GM19351 (cell line): ENCODE data around the gene LAIR2.
A peak's percentile ranks its signal among the peaks of the same experiment; 100 is the strongest.

Experiments
- ATAC-seq: cut with Tn5 transposase; IDR thresholded peaks from one replicate; pipeline ENCODE4 v1.9.1; 2021; ENCODE audit warnings: mild to moderate bottlenecking, moderate library complexity; ENCODE audit not compliant: unreplicated experiment

The LAIR2 gene

GRCh38 chr19:54502518-54503048, at the start of gene LAIR2:
Gene LAIR2, plus strand, starts transcription at chr19:54502831. Its CDS starts 88 bp downstream, at chr19:54502919.
- no peak for ATAC-seq

GRCh38 chr19:54453921-54454780, 48.5 kb upstream of the LAIR2 start:
- ATAC-seq = no peak

GRCh38 chr19:54454781-54455675, 47.6 kb upstream of the LAIR2 start:
- no peak for ATAC-seq

GRCh38 chr19:54455786-54456422, 46.7 kb upstream of the LAIR2 start:
- no peak for ATAC-seq

- ATAC-seq = no peak
Measured at GRCh38 chr19:54456423-54457373, 45.9 kb upstream of the LAIR2 start.

- no peak for ATAC-seq
Measured at GRCh38 chr19:54457773-54458647, 44.6 kb upstream of the LAIR2 start.

DNA sequence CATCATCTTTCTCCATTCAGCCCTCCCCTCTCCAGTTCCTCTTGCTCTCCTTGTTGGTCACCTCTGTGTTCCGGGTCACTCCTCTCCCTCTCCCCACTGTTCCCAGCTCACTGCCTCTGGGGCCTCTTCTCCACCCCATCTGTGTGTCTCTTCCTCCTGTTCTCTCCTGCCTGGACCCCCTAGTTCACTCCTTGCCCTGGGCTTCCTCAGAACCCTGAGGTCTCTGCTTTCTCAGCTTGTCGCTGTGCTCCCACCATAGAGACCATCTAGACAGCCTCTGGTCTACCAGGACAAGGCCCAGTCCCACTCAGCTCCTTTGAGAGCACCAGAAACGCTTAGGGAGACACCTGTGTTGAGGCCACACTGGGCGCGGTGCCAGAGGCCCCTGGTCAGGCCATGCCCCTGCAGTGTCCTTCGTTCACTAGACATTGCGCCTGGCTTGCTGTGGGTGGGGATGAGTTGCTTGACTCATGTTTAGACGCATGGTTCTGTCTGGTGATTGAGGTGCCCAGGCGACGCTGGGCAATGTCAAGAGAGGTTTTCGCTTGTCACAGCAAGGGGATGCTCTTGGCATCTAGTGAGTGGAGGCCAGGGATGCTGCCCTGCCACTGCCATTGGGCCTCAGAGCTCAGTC, 43.9 kb upstream of the LAIR2 start:
- ATAC-seq = no peak

DNA sequence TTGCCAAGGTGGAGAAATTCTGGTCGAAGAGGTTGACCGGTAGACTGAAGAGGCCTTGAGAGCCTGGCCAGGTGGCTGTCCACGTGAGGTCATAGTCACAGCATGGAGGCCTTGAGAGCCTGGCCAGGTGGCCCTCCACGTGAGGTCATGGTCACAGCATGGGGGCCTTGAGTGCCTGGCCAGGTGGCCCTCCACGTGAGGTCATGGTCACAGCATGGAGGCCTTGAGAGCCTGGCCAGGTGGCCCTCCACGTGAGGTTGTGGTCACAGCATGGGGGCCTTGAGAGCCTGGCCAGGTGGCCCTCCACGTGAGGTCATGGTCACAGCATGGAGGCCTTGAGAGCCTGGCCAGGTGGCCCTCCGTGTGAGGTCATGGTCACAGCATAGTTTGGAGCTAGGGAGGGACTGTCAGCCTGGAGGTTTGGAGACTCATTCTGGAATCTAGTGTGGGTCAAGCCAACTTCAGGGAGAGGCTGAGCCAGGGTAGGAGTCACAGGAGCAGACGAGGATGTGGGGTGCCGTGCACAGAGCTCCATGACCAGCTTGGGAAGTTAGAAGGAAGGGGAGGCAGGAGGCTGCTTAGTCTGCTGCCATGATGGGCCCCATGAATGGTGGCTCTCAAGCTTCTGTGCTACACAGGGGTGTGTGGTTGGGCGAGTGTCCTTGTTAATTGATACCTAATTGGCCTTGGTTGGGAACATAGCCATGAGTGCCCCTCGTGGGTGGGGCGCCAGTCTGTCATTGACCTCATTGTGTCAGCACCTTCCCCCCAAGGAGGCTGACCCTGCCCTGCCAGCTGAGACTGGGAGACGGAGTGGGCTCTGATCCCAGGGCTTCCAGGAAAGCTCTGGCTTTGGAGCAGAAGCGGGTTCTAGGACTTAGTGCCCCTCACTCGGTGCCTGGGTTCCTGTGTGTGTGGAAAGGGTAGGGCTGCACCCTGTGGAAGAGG, 43.1 kb upstream of the LAIR2 start:
- ATAC-seq = no peak

GRCh38 chr19:54460230-54461005, 42.2 kb upstream of the LAIR2 start:
- no peak for ATAC-seq

GRCh38 chr19:54461210-54461609, 41.4 kb upstream of the LAIR2 start:
- no peak for ATAC-seq

DNA sequence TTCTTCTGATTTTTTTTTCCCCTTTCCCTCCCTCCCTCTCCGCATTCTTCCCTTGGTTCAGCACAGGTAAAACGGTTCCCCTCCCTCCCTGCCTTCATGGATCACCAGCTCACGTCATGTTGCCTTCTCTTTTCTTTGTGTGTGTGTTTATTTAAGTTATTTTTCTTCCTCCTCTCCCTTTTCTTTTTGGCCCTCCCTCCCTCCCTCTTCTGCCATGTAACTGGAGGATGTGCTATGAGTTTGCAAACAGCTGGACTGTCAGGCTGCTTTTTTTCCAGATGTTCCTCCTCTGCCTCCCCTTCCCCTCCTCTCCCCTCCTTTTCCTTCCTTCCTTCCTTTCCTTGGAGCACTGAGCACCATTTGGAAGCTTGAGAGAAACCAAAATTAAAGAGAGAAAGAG, 41.0 kb upstream of the LAIR2 start:
- no peak for ATAC-seq

DNA sequence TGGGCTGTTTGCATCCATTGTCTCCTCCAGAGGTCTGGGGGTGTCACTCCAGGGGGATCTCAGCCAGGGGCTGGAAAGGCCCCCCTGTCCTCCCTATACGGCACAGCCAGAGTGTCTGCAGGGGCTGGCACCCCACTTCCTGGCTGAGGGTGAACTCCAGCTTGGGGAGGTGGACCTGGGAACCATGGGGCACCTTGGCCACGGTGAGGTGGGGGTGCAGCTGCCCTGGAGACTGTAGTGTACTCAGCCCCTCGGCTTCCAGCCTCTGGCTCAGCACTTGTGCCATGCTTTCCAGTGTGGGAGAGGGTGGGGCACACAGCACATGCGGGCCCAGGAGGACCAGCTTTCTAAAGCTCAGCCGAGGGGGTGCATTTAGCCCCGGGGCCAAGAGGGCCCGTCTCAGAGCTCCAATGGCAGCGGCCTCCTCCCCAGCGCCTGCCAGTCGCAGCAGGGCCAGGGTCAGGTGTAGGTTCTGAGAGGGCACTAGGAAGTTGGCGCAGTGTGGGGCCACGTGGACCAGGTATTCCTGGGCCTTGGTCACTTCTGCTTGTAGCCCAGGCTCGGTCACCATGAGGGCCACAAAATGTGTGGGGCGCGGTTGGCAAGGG, 40.5 kb upstream of the LAIR2 start:
- no peak for ATAC-seq

- ATAC-seq = peak; percentile 17
Measured at GRCh38 chr19:54462655-54463530, 39.7 kb upstream of the LAIR2 start.

- peak; percentile 52 for ATAC-seq
Measured at GRCh38 chr19:54463531-54464043, 39.0 kb upstream of the LAIR2 start, which contains the start of gene LENG9. Gene LENG9, minus strand, starts transcription at chr19:54463778. Its CDS starts 252 bp downstream, at chr19:54463526.
